Uterus (tissue), 4 donors: ENCODE measurements around the gene NUDT1. TPM values are rescaled to one million over a fixed set of nuclear protein-coding genes. Genes with fewer than 3 reads are reported as not detected.

Experiments
- DNase-seq, 2 donors: peaks; one replicate each; pipeline ENCODE4 v3.0.0-alpha.2; 2019 to 2020
- H3K27ac ChIP-seq, 2 donors: fragments of 200-600 bp; sonication (generic); 1 replicate in 1 of 2; 2 replicates in 1 of 2; pipeline ENCODE4 v1.5.1; 2016 to 2018
- H3K27me3 ChIP-seq, 2 donors: fragments of 200-600 bp; sonication (generic); one replicate each; pipeline ENCODE4 v1.5.1; 2018 to 2019; ENCODE audit warnings: control low read depth in 1 of 2
- H3K36me3 ChIP-seq, 2 donors: fragments of 200-600 bp; sonication (generic); one replicate each; pipeline ENCODE4 v1.5.1; 2019; ENCODE audit warnings: control low read depth in 1 of 2
- H3K4me1 ChIP-seq, 2 donors: fragments of 200-600 bp; sonication (generic); one replicate each; pipeline ENCODE4 v1.5.1; 2018 to 2019; ENCODE audit warnings: control low read depth in 1 of 2
- H3K4me3 ChIP-seq, 2 donors: fragments of 200-600 bp; sonication (generic); 1 replicate in 1 of 2; 2 replicates in 1 of 2; pipeline ENCODE4 v1.5.1; 2018 to 2019; ENCODE audit warnings: mild to moderate bottlenecking in 1 of 2
- H3K9me3 ChIP-seq, 2 donors: fragments of 200-600 bp; sonication (generic); one replicate each; pipeline ENCODE4 v1.5.1; 2019; ENCODE audit warnings: control low read depth in 1 of 2
- CTCF ChIP-seq, 4 experiments: fragments of 200-600 bp in 2 of 4; fragments of 450-650 bp in 2 of 4; sonication (generic) in 2 of 4; IDR thresholded peaks; one replicate each; pipeline ENCODE4 v1.5.1; 2016 to 2019; ENCODE audit warnings: antibody characterized with exemption in 4 of 4, mild to moderate bottlenecking in 2 of 4, moderate library complexity in 1 of 4
- POLR2A ChIP-seq, 2 donors: fragments of 450-650 bp; IDR thresholded peaks; one replicate each; pipeline ENCODE4 v1.6.1; 2016; ENCODE audit warnings: antibody characterized with exemption in 2 of 2, mild to moderate bottlenecking in 1 of 2, moderate library complexity in 1 of 2
- intact Hi-C: fragments of 100-400 bp; cut with DNase I; formaldehyde crosslinking; loops from one replicate; pipeline ENCODE4 v1.15.1; 2023; ENCODE audit warnings: low total_unique reads
- total RNA-seq, 4 donors: library from RNA; depleted of rRNA in 3 of 4; stranded (reverse); fragments of >200 nt in 3 of 4; gene quantifications; one replicate each; pipeline versions ENCODE4 v1.1.0 to v1.2.4, GENCODE V29; 2014 to 2023
- donor health status: DM: yes; HTN: yes; CAD: no.

Gene NUDT1
- total RNA-seq = 10 to 100 TPM in 1 of 4 donors, 1 to 10 TPM in 2, not detected in 1; 2.4 to 13.1 (median 7.6) TPM

GRCh38 chr7:2241580-2242540 lies at the start of gene NUDT1, which contains the start of gene MRM2:
Gene NUDT1, plus strand, starts transcription at chr7:2242226. Its CDS starts 2,349 bp downstream, at chr7:2244575.
Gene MRM2, minus strand, starts transcription at chr7:2242205. Its CDS starts 36 bp downstream, at chr7:2242169.
- intact Hi-C loops = loop anchor here (10.0 kb wide), 1 partner anchor 113 kb away; the partner anchor contains the start of gene EIF3B
- H3K4me1 ChIP-seq = peaks cover 0 to 4% of the 10 kb centered on the region in 2 donors
- no peaks in the 10 kb centered on the region for H3K9me3 ChIP-seq
- no peaks in the 10 kb centered on the region for H3K36me3 ChIP-seq
- TF ChIP-seq CTCF (IDR thresholded peaks at IDR 0.05) (no peak), POLR2A (IDR thresholded peaks at IDR 0.05) (peak; percentile 32 to 43)
- peak within 1 kb of the TSS; percentile 74 to 89 for H3K4me3 ChIP-seq
- H3K27me3 ChIP-seq = no peaks in the 10 kb centered on the region
- DNase-seq = peak; percentile 74 to 83
- H3K27ac ChIP-seq = peak within 1 kb of the TSS; percentile 24 to 41

- Histone ChIP-seq H3K36me3 (no peaks in the 10 kb centered on the region), H3K9me3 (no peaks in the 10 kb centered on the region), H3K4me3 (no peak overlapping the region), H3K4me1 (no peaks in the 10 kb centered on the region), H3K27me3 (no peaks in the 10 kb centered on the region), H3K27ac (no peak overlapping the region)
- intact Hi-C loops = no loop called here
- no peak for TF ChIP-seq POLR2A (IDR thresholded peaks at IDR 0.05)
- no peak for TF ChIP-seq CTCF (IDR thresholded peaks at IDR 0.05)
- DNase-seq = no peak
Observed at GRCh38 chr7:2192831-2193534, 49.0 kb upstream of the NUDT1 start.

GRCh38 chr7:2193575-2194305 lies 48.3 kb upstream of the NUDT1 start:
- DNase-seq = no peak

More at GRCh38 chr7:2193575-2194305, 48.3 kb upstream of the NUDT1 start:
- H3K27ac ChIP-seq = no peak overlapping the region
- no peaks in the 10 kb centered on the region for H3K9me3 ChIP-seq
- intact Hi-C loops = no loop called here
- H3K27me3 ChIP-seq = no peaks in the 10 kb centered on the region
- no peaks in the 10 kb centered on the region for H3K36me3 ChIP-seq
- no peak overlapping the region for H3K4me3 ChIP-seq
- H3K4me1 ChIP-seq = no peaks in the 10 kb centered on the region
- TF ChIP-seq CTCF (IDR thresholded peaks at IDR 0.05) (no peak), POLR2A (IDR thresholded peaks at IDR 0.05) (no peak)
